NT2/D1 (cell line): ENCODE data around the gene LETMD1.

Experiments used
- SUZ12 ChIP-seq: IDR thresholded peaks from 2 replicates; pipeline ENCODE4 v1.6.1; 2011; ENCODE audit not compliant: insufficient read length, insufficient read depth; ENCODE audit errors: extremely low read depth
- YY1 ChIP-seq: IDR thresholded peaks from 2 replicates; pipeline ENCODE4 v1.6.1; 2011; ENCODE audit not compliant: insufficient read length, insufficient read depth

DNA sequence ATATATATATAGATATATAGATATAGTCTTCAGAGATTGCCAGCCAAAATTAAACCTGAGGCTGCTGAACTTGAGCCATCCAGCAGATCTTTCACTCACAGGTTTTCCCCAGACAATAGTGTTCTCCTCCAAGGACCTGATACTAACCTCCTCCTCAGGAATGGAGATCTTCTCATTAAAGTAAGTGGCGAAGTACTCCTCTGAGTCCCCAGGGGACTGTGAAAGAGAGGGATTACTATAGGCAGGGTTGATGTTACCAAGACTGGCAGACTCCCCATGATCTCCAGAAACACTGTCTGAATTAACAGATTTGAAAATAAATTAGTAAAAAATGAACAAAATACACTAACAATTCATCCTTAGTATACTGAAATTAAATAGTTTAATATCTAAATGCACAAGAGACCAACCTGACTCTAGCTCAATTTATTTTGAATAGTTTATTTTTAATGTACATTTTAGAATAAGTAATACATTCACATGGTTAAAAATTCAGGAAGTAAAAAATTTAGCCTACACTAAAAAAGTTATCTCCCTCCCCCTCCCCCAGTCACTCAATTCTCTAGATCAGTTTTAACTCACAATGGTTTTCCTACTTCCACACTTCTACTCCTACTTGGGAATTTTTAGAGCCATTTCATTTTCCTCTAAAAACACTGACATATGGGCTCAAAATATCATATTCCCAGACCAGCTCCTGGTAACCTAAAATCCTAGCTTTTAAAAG lies 39.6 kb upstream of the LETMD1 start:
- TF ChIP-seq YY1 = no peak
- no peak for TF ChIP-seq SUZ12
